Activated T-helper 2 cell treated with anti-CD3 and anti-CD28 coated beads, Interferon-gamma antibody, Interleukin-2, Interleukin-4, amounts not matched to agents 10 μg/mL and 5 μg/mL and 100 μg/mL, durations not matched to agents 14 hours and 24 hours and 36 hours (primary cell): Measurements from ENCODE around the gene UQCRH. TPM values are rescaled to one million over a fixed set of nuclear protein-coding genes. Genes with fewer than 3 reads are reported as not detected.
"Not testable (repeated sequence)": the region's sequence is repeated elsewhere in the genome, so short reads cannot be mapped to it uniquely, and the experiment has no call there.

Experiments used
- DNase-seq: peaks from one replicate; pipeline ENCODE4 v3.0.0; 2021; ENCODE audit warnings: low spot score
- H3K27ac Mint-ChIP-seq: one replicate; pipeline ENCODE4 v1.8.0; 2021; ENCODE audit warnings: mixed read lengths
- H3K27me3 Mint-ChIP-seq: one replicate; pipeline ENCODE4 v1.8.0; 2021; ENCODE audit warnings: low read depth, mixed read lengths
- H3K36me3 Mint-ChIP-seq: one replicate; pipeline ENCODE4 v1.8.0; 2021; ENCODE audit warnings: low read depth, mixed read lengths
- H3K4me1 Mint-ChIP-seq: one replicate; pipeline ENCODE4 v1.8.0; 2021; ENCODE audit warnings: low read depth, mixed read lengths
- H3K4me3 Mint-ChIP-seq: one replicate; pipeline ENCODE4 v1.8.0; 2021; ENCODE audit warnings: low read depth, mild to moderate bottlenecking, moderate library complexity, mixed read lengths
- H3K9me3 Mint-ChIP-seq: one replicate; pipeline ENCODE4 v1.8.0; 2021; ENCODE audit warnings: mixed read lengths
- intact Hi-C: fragments of 100-400 bp; cut with micrococcal nuclease; formaldehyde crosslinking; loops from one replicate; pipeline ENCODE4 v1.15.1; 2023
- total RNA-seq: library from RNA; stranded (reverse); gene quantifications from 2 replicates; pipeline ENCODE4 v1.2.3, GENCODE V29; 2022

The UQCRH gene
- total RNA-seq, 1 donor from 2014 or later: 275 TPM

DNA sequence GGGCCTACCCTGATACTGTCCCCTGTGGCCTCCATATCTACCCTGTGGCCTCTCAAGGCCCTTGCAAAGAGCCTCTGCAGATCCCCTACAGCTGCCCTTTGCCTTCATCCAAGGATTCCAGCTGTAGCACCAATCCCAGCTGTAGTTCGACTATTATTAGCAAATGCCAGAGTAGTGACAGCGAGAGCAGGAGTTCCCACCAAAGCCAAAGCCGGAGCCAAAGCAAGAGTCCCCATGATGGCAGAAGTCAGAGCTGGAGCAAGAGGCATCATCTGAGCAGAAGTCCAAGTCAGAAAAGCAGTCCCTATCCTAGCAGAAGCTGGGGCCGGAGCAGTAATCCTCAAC lies 39.8 kb downstream of the UQCRH start:
- H3K27ac Mint-ChIP-seq: no peak overlapping the region
- peaks cover 33% of the 10 kb centered on the region for H3K4me1 Mint-ChIP-seq
- H3K4me3 Mint-ChIP-seq: no peak overlapping the region
- intact Hi-C loops: loop anchor here (10.0 kb wide), 1 partner anchor 241 kb away; no protein-coding TSS in a partner anchor
- peaks cover 59% of the 10 kb centered on the region for H3K36me3 Mint-ChIP-seq
- no peaks in the 10 kb centered on the region for H3K9me3 Mint-ChIP-seq
- DNase-seq: no peak
- no peaks in the 10 kb centered on the region for H3K27me3 Mint-ChIP-seq

DNA sequence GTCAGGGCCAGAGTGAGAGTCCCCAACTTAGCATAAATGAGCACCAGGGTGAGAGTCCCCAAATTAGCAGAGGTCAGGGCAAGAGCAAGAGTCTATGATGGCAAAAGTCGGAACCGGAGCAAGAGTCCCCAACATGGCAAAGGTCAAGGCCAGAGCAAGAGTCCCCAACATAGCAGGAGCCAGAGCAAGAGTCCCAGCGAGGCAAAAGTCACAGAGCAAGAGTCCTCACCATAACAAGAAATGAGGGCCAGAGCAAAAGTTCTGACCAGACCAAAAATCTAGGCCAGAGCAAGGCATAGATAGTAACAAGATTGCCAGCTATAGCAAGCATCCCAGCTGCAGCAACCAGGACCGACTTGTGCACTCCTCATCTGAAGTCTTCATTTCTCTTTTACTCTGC lies 40.2 kb downstream of the UQCRH start:
- H3K9me3 Mint-ChIP-seq: no peaks in the 10 kb centered on the region
- no peaks in the 10 kb centered on the region for H3K27me3 Mint-ChIP-seq
- H3K27ac Mint-ChIP-seq: no peak overlapping the region
- H3K4me3 Mint-ChIP-seq: no peak overlapping the region
- peaks cover 60% of the 10 kb centered on the region for H3K36me3 Mint-ChIP-seq
- peaks cover 32% of the 10 kb centered on the region for H3K4me1 Mint-ChIP-seq
- intact Hi-C loops: loop anchor here (10.0 kb wide), 1 partner anchor 241 kb away; no protein-coding TSS in a partner anchor
- no peak for DNase-seq

DNA sequence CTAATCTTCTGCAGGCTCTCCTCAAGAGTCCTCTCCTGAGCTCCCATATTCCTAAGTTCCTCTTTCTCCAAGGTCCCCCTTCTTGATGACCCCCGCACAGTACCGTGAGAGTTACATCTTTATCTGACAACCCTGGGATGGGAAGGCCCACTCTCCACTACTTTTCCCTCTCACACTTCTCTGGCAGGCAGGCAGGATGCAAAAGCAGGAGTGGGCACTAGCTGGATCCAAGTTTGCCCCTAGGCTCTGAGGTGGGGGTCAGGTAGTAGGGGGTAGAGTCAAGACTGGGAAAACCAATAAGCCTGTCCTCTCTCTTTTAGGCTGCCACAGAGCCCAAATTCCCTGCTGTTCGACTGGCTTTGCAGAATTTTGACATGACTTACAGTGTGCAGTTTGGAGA lies 41.0 kb downstream of the UQCRH start:
- Mint-ChIP-seq H3K36me3 (peaks cover 63% of the 10 kb centered on the region), H3K27ac (no peak overlapping the region)

DNA sequence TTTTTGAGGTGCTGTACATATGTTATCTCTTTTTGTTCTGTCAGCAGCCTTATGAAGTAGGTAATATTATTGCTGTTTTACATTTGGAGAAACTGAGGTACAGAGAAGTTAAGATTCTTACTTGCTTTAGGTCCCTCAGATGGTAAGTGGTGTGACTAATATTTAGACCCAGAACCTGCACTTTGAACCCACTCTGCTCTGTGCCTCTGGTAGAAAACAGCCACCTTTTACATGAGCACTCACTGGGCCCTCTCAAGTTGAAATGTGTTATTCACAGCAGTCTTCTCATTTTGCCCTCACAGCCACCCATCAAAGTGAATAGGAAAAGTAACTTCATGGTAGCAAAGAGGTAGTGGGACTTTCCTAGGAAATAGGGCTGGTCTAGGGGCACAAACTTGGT lies 41.8 kb downstream of the UQCRH start:
- intact Hi-C loops: loop anchor here (10.0 kb wide), 1 partner anchor 240 kb away; no protein-coding TSS in a partner anchor
- DNase-seq: no peak
- H3K4me3 Mint-ChIP-seq: no peak overlapping the region
- no peaks in the 10 kb centered on the region for H3K27me3 Mint-ChIP-seq
- H3K9me3 Mint-ChIP-seq: no peaks in the 10 kb centered on the region
- H3K36me3 Mint-ChIP-seq: peaks cover 71% of the 10 kb centered on the region
- H3K27ac Mint-ChIP-seq: no peak overlapping the region
- peaks cover 27% of the 10 kb centered on the region for H3K4me1 Mint-ChIP-seq

More for the DNA sequence above, 41.0 kb downstream of the UQCRH start:
- H3K9me3 Mint-ChIP-seq: no peaks in the 10 kb centered on the region
- DNase-seq: no peak
- intact Hi-C loops: loop anchor here (10.0 kb wide), 1 partner anchor 240 kb away; no protein-coding TSS in a partner anchor
- peaks cover 29% of the 10 kb centered on the region for H3K4me1 Mint-ChIP-seq
- H3K4me3 Mint-ChIP-seq: no peak overlapping the region
- no peaks in the 10 kb centered on the region for H3K27me3 Mint-ChIP-seq

DNA sequence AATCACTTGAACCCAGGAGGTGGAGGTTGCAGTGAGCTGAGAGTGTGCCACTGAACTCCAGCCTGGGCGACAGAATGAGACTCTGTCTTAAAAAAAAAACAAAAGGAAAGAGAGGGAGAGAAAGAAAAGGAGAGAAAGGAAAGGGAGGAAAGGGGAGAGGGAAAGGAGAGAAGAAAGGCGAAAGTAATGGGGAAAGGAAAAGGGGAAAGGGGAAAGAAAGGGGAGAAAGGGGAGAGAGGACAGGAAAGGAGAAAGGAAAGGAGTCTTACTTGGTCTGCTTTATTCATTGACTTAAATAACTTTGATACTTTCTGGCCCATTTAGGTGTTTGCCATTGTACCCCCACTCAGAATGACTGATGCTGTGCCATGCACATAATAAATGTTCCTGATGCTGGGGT lies 48.9 kb downstream of the UQCRH start:
- Mint-ChIP-seq H3K27me3 (no peaks in the 10 kb centered on the region), H3K36me3 (peaks cover 66% of the 10 kb centered on the region), H3K27ac (no peak overlapping the region), H3K4me3 (no peak overlapping the region), H3K4me1 (peaks cover 2% of the 10 kb centered on the region), H3K9me3 (no peaks in the 10 kb centered on the region)
- intact Hi-C loops: no loop called here
- no peak for DNase-seq

DNA sequence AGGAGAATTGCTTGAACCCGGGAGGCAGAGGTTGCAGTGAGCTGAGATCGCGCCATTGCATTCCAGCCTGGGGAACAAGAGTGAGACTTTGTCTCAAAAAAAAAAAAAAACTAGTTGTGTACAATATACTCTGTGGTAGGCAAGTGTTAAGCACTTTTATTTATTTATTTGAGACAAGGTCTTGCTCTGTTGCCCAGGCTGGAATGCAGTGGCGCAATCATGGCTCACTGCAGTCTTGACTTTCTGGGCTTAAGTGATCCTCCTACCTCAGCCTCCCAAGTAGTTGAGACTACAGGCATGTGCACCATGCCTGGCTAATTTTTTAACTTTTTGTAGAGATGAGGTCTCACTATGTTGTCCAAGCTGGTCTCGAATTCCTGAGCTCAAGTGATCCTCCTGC lies 52.4 kb downstream of the UQCRH start:
- DNase-seq, H3K9me3 Mint-ChIP-seq, H3K27me3 Mint-ChIP-seq, H3K4me1 Mint-ChIP-seq, H3K4me3 Mint-ChIP-seq, intact Hi-C loops, H3K27ac Mint-ChIP-seq: not testable (repeated sequence)
- H3K36me3 Mint-ChIP-seq: peaks cover 48% of the 10 kb centered on the region

GRCh38 chr1:46362158-46362557 lies 58.7 kb downstream of the UQCRH start:
- no peak for DNase-seq
- intact Hi-C loops: no loop called here
- Mint-ChIP-seq H3K27ac (no peak overlapping the region), H3K9me3 (no peaks in the 10 kb centered on the region), H3K4me1 (no peaks in the 10 kb centered on the region), H3K4me3 (no peak overlapping the region), H3K27me3 (no peaks in the 10 kb centered on the region), H3K36me3 (peaks cover 47% of the 10 kb centered on the region)

DNA sequence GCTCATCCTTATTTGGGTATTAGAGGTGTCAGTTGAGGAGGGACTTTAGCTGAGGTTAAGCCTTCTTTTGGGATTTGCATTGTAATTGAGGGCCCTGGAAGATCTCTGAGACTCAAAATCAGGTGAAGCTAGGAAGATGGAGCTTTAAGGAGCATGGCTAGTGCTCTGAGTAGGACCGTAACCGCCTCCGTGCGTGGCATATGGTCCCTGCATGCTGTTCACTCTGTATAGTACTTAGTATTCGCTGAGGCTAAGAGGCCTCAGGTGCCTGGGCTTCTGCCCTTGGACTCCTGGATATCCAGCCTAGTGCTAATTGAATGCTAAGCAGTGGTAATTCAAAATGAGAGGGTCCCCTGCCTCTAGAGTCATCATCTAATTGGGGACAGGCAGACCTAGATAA lies 59.6 kb downstream of the UQCRH start:
- Mint-ChIP-seq H3K27me3 (no peaks in the 10 kb centered on the region), H3K36me3 (peaks cover 46% of the 10 kb centered on the region), H3K4me3 (no peak overlapping the region), H3K27ac (no peak overlapping the region), H3K9me3 (no peaks in the 10 kb centered on the region), H3K4me1 (no peaks in the 10 kb centered on the region)
- no peak for DNase-seq
- intact Hi-C loops: no loop called here

- peaks cover 4% of the 10 kb centered on the region for H3K4me1 Mint-ChIP-seq
- H3K27me3 Mint-ChIP-seq: no peaks in the 10 kb centered on the region
- no peak for DNase-seq
- H3K36me3 Mint-ChIP-seq: peaks cover 53% of the 10 kb centered on the region
- no peak overlapping the region for H3K27ac Mint-ChIP-seq
- intact Hi-C loops: no loop called here
- H3K4me3 Mint-ChIP-seq: no peak overlapping the region
- no peaks in the 10 kb centered on the region for H3K9me3 Mint-ChIP-seq
Observed at GRCh38 chr1:46364612-46365011, 61.1 kb downstream of the UQCRH start.

GRCh38 chr1:46365796-46366195 lies 62.3 kb downstream of the UQCRH start:
- H3K4me3 Mint-ChIP-seq, H3K27ac Mint-ChIP-seq, intact Hi-C loops, H3K9me3 Mint-ChIP-seq, H3K27me3 Mint-ChIP-seq, DNase-seq: not testable (repeated sequence)
- peaks cover 47% of the 10 kb centered on the region for H3K36me3 Mint-ChIP-seq
- peaks cover 12% of the 10 kb centered on the region for H3K4me1 Mint-ChIP-seq

Other genes starting within 250 kb of the UQCRH start
- 2.8 and 3.3 TPM in 2 replicates for gene PIK3R3, start 171.1 kb upstream of the UQCRH start, total RNA-seq
- 0.46 TPM in 1 of 2 replicates, not detected in the other for gene TSPAN1, start 128.6 kb upstream of the UQCRH start, total RNA-seq
- not detected in 2 replicates for gene P3R3URF, start 127.2 kb upstream of the UQCRH start, total RNA-seq
- gene POMGNT1, start 105.3 kb upstream of the UQCRH start, total RNA-seq: 67.0 and 67.8 TPM in 2 replicates
- 0.18 TPM in 1 of 2 replicates, not detected in the other for gene LURAP1, start 100.4 kb upstream of the UQCRH start, total RNA-seq
- gene RAD54L, start 55.9 kb upstream of the UQCRH start, total RNA-seq: 48.0 and 49.0 TPM in 2 replicates
- 70.1 and 70.6 TPM in 2 replicates for gene LRRC41, start 82 bp upstream of the UQCRH start, total RNA-seq
- 37.2 and 37.6 TPM in 2 replicates for gene NSUN4, start 37.1 kb downstream of the UQCRH start, total RNA-seq
- gene FAAH, start 90.6 kb downstream of the UQCRH start, total RNA-seq: 2.4 and 3.8 TPM in 2 replicates
- gene DMBX1, start 186.1 kb downstream of the UQCRH start, total RNA-seq: not detected in 2 replicates
- gene KNCN, start 247.9 kb downstream of the UQCRH start, total RNA-seq: not detected in 2 replicates